NCI-H187 treated with DMSO at 0.1 percent for 48 hours (cell line): ENCODE measurements around the gene C9orf43.
"Not testable (repeated sequence)": the region's sequence is repeated elsewhere in the genome, so short reads cannot be mapped to it uniquely, and the experiment has no call there.

Experiments
- DNase-seq: peaks from one replicate; lab custom pipeline; 2025; lab: John Stamatoyannopoulos, UW

C9orf43 gene

GRCh38 chr9:113417370-113417769 lies 6.8 kb downstream of the C9orf43 start:
- DNase-seq, result no peak

GRCh38 chr9:113421726-113422125 lies 11.2 kb downstream of the C9orf43 start:
- DNase-seq, result no peak

- DNase-seq, result no peak
These were observed 14.5 kb downstream of the C9orf43 start for GRCh38 chr9:113425072-113425471.

GRCh38 chr9:113426701-113427100 lies 16.2 kb downstream of the C9orf43 start:
- DNase-seq, result no peak

GRCh38 chr9:113427629-113428028 lies 17.1 kb downstream of the C9orf43 start:
- no peak for DNase-seq

GRCh38 chr9:113428062-113428615 lies 17.6 kb downstream of the C9orf43 start:
- DNase-seq, result no peak

GRCh38 chr9:113431191-113431590 lies 20.6 kb downstream of the C9orf43 start:
- DNase-seq, result no peak

GRCh38 chr9:113436728-113437515 lies 26.4 kb downstream of the C9orf43 start:
- DNase-seq, result no peak

GRCh38 chr9:113437716-113438115 lies 27.2 kb downstream of the C9orf43 start:
- not testable (repeated sequence) for DNase-seq

- no peak for DNase-seq
These were observed 34.2 kb downstream of the C9orf43 start for GRCh38 chr9:113444736-113445135.

- no peak for DNase-seq
These were observed 35.8 kb downstream of the C9orf43 start for GRCh38 chr9:113446323-113446740.

GRCh38 chr9:113449376-113449775 lies 38.8 kb downstream of the C9orf43 start:
- DNase-seq, result no peak

- DNase-seq, result no peak
These were observed 41.6 kb downstream of the C9orf43 start for GRCh38 chr9:113452113-113452605.

GRCh38 chr9:113454914-113455761 lies 44.6 kb downstream of the C9orf43 start:
- DNase-seq, result no peak

- no peak for DNase-seq
These were observed 45.7 kb downstream of the C9orf43 start for GRCh38 chr9:113456235-113456634.

- DNase-seq, result no peak
These were observed 50.7 kb downstream of the C9orf43 start for GRCh38 chr9:113461285-113461684.

GRCh38 chr9:113461943-113462342 lies 51.4 kb downstream of the C9orf43 start:
- DNase-seq, result no peak

GRCh38 chr9:113462781-113463286 lies 52.3 kb downstream of the C9orf43 start:
- DNase-seq, result no peak

- peak; percentile 23 for DNase-seq
These were observed 53.1 kb downstream of the C9orf43 start, which contains the start of gene RGS3 for GRCh38 chr9:113463418-113464285. RGS3 (plus strand) TSS chr9:113463727; CDS start chr9:113463803, 76 bp downstream.

- no peak for DNase-seq
These were observed 53.7 kb downstream of the C9orf43 start for GRCh38 chr9:113464286-113464660.

- no peak for DNase-seq
These were observed 55.1 kb downstream of the C9orf43 start for GRCh38 chr9:113465599-113466140.
